Stimulated activated CD4-positive, alpha-beta T cell treated with anti-CD3 and anti-CD28 coated beads, Interleukin-4, amount 100 ng/mL, for 48 hours (primary cell): ENCODE results near the gene BUB1.
"Not testable (repeated sequence)": the region's sequence is repeated elsewhere in the genome, so short reads cannot be mapped to it uniquely, and the experiment has no call there.

Experiments used
- DNase-seq, 2 donors: peaks; one replicate each; pipeline ENCODE4 v3.0.0-alpha.2; 2020; ENCODE audit warnings: low read depth in 2 of 2

The BUB1 gene

DNA sequence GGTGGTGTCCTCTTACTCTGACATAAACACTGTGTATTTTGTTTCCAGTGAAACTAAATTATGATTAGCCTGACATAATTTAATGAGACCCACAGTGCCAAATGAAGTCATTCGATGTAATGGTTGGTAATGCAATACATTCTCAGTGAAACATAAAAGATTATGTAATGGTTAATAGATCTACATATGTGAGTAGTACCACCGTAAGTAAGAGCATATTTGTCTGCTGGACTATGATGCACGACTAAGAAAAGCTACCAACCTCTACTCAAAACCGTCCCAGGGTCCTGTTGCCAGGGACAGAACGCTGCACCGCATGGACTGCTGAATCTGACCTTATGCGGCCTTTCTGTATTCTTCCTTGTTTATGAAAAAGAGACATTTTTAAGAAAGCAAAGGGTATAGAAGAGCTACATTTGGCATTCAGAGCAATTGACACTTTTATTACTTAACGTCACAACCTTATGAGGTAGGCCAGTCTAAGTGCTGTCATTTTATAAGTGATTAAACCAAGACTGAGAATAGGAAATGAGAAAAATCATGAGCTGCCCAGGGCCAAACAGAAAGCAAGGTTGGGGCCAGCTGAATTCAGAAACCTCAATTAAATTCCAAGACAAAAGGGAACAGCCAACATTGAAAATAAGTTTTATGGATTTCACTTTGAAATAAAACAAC lies 73.8 kb downstream of the BUB1 start:
- not testable (repeated sequence) for DNase-seq

- not testable (repeated sequence) for DNase-seq
These were observed 75.7 kb downstream of the BUB1 start for GRCh38 chr2:110602139-110602538.

- not testable (repeated sequence) for DNase-seq
These were observed 85.9 kb downstream of the BUB1 start for GRCh38 chr2:110591973-110592372.

DNA sequence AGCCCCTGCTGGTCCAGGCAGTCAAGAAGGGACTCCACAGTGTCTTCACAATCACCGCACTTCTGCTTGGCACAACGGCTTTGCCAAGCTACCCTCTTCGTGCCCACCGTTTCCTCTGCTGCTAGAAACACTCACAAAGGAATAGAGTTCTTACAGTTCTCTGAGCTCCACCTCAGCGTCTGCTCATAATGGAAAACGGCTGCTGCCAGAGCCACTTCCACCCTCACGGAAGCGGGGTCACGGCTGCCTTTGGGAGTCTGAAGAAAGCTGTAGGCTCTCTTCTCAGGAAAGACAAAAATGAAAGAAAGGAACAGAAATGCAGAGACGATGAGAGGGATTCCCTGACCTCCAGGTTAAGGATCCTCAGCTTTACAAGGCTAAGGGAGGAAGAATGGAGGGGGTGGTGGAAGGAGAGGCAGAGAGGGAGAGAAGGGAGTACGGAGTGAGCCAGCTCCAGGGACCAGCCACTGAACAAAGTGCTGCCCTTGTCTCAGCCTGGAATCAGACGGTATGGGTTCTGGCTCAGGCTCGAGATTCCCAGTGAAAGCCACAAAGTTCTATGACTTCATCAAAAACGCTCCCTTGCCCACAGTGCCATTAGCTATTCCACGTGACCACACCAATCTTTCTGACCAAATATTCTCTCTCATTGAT lies 88.1 kb downstream of the BUB1 start:
- DNase-seq, result not testable (repeated sequence)

GRCh38 chr2:110588520-110588919 lies 89.3 kb downstream of the BUB1 start:
- not testable (repeated sequence) for DNase-seq
